HAP-1 (cell line): Measurements from ENCODE around the gene ARPIN.
"Not testable (repeated sequence)": the region's sequence is repeated elsewhere in the genome, so short reads cannot be mapped to it uniquely, and the experiment has no call there.

Source experiments
- DNase-seq, 2 experiments: peaks; one replicate each; pipeline ENCODE4 v3.0.0-alpha.2; 2016 to 2020; ENCODE audit warnings: low spot score in 2 of 2
- H3K27me3 ChIP-seq: fragments of 250-450 bp; sonication (Bioruptor Pico); 2 replicates; pipeline ENCODE4 v1.5.1; 2020; ENCODE audit warnings: low read depth, mild to moderate bottlenecking, moderate library complexity
- H3K36me3 ChIP-seq: fragments of 250-450 bp; sonication (Bioruptor Pico); replicated peaks from 2 replicates; pipeline ENCODE4 v1.5.1; 2020; ENCODE audit warnings: mild to moderate bottlenecking
- H3K4me1 ChIP-seq: fragments of 250-450 bp; sonication (Bioruptor Pico); 2 replicates; pipeline ENCODE4 v1.5.1; 2020; ENCODE audit warnings: mild to moderate bottlenecking
- H3K4me3 ChIP-seq: fragments of 250-450 bp; sonication (Bioruptor Pico); 2 replicates; pipeline ENCODE4 v1.5.1; 2020; ENCODE audit warnings: mild to moderate bottlenecking, moderate library complexity
- H3K9me3 ChIP-seq: fragments of 250-450 bp; sonication (Bioruptor Pico); 2 replicates; pipeline ENCODE4 v1.5.1; 2020; ENCODE audit warnings: mild to moderate bottlenecking, moderate library complexity
- in situ Hi-C: fragments of 300-500 bp; cut with MboI; formaldehyde crosslinking; loops from 3 replicates; pipeline ENCODE4 v1.14.3; 2020; ENCODE audit warnings: low sequenced_read_pairs, inconsistent platforms, mixed read lengths

ARPIN gene

DNA sequence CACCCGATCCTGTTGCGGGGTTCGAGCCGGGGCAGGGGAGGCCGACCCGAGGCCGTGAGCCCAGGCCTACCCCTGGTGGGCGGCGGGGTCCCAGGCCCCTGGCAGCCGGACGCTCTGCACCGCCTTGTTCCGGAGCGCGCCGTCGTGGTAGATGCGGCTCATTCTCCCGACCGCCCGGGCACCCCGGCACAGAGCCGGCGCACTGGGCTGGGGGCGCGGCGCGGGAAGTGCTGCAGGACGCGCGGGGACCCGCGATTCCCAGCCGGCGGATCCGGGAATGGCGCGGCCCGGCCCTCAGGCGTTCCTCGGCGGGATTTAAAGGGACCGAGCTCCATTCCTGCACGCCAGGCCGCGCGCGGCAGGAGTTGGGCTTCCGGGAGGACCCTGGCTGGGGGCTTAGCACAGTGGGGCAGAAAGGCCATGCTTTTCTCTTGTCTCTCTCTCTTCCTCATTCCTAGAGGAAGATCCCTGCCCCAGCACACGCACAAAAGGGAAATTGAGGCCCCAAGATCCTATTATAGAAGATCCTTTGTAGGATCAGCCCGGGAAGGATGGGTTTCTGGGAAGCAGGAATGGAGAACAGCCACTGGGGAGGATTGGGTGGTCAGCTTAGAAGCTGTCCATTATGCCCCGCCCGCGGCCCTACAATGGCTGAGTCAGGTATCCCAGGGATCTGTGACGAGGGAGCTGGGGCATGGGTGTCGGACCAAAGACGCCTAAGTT is at the start of gene ARPIN:
Gene ARPIN (minus strand): TSS at position 279 of the 723 bp plus-strand sequence. CDS start 117 bp downstream, at position 162.
- H3K36me3 ChIP-seq = no peaks in the 10 kb centered on the region
- no peak within 1 kb of the TSS for H3K4me3 ChIP-seq
- no peaks in the 10 kb centered on the region for H3K27me3 ChIP-seq
- DNase-seq = no peak
- no peaks in the 10 kb centered on the region for H3K4me1 ChIP-seq
- in situ Hi-C loops = no loop called here
- no peaks in the 10 kb centered on the region for H3K9me3 ChIP-seq

DNA sequence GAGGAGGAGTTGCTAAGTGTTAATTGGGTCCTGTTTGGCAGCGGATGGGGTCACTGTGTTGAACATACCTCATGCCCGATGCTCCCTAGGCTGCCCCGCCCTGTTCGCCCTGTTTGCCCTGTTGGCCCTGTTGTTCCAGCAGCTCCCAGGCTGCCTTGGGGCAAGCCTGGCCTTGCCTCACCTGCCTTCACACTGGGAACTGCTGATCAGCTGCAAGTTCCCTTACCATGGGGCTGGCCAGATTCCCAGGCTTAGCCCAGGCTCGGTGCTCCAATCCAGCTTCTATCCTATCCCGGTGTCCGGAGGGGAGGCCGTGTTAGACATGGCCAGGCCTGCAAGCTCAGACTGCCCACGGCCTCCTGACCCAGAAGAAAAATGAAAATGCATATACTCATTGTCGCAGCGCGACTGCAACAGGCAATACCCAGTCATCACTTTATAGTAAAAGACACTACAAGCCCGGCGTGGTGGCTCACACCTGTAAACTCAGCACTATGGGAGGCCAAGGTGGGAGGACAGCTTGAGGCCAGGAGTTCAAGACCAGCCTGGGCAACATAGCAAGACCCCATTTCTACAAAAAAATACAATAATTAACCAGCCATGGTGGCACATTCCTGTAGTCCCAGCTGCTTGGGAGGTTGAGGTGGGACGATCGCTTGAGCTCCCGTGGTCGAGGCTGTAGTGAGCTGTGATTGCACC is 45.5 kb upstream of the ARPIN start:
- DNase-seq = no peak
- Histone ChIP-seq H3K4me1 (no peaks in the 10 kb centered on the region), H3K27me3 (no peaks in the 10 kb centered on the region), H3K4me3 (no peak overlapping the region), H3K9me3 (no peaks in the 10 kb centered on the region), H3K36me3 (no peaks in the 10 kb centered on the region)
- in situ Hi-C loops = no loop called here

DNA sequence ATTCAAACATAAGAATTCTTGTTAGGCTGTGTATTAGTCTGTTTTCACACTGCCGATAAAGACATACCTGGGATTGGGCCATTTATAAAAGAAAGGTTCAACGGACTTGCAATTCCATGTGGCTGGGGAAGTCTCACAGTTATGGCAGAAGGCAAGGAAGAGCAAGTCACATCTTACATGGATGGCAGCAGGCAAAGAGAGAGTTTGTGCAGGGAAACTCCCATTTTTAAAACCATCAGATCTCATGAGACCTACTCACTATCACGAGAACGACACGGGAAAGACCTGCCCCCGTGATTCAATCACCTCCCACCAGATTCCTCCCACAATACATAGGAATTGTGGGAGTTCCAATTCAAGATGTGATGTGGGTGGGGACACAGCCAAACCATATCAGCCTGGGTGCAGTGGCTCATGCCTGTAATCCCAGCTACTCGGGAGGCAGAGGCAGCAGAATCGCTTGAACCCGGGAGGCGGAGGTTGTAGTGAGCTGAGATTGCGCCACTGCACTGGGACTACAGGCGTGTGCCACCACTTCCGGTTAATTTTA is 42.8 kb upstream of the ARPIN start:
- H3K9me3 ChIP-seq, H3K27me3 ChIP-seq, H3K4me1 ChIP-seq, H3K4me3 ChIP-seq, in situ Hi-C loops, H3K36me3 ChIP-seq, DNase-seq: not testable (repeated sequence)

DNA sequence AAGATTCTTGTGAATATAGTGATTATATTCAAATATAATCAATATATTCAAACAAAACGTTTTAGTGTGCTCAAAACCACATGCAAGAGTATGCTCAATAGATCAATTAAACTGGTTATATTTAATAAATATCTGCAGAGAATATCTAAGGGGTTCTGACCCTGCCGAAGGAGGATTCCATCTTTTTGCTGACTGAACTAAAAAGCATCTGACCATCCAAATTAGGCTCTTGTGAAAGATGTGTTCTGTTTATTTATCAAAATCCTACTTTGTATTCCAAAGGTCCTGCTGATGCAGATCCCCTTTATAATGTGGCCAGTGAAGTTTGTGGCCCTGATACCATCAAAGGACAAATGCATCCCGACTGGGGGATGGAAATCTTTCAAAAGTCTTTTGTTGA is 41.8 kb upstream of the ARPIN start:
- no peaks in the 10 kb centered on the region for H3K4me1 ChIP-seq
- H3K27me3 ChIP-seq = no peaks in the 10 kb centered on the region
- H3K36me3 ChIP-seq = no peaks in the 10 kb centered on the region
- H3K9me3 ChIP-seq = no peaks in the 10 kb centered on the region
- H3K4me3 ChIP-seq = no peak overlapping the region
- in situ Hi-C loops = no loop called here
- no peak for DNase-seq

DNA sequence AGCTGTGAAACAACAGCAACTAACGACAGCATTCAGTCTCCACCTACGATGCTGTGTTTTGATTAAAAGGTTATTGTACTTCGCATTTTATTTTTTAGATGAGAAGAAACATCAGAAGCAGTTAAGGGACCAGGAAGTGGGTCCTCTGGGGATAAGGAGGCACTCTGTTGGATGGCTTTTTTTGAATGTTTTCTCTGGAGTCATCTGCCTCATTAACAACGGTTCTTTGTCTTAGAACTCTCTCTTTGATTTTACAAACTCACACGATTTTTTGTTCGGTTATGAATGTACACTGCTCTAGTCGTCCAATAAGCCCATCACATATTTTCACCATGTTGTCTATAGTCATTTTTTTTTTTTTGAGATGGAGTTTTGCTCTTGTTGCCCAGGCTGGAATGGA is 36.0 kb upstream of the ARPIN start:
- no peak for DNase-seq
- no peak overlapping the region for H3K4me3 ChIP-seq
- no peaks in the 10 kb centered on the region for H3K27me3 ChIP-seq
- H3K9me3 ChIP-seq = 0 out of 2 replicates have a peak, but pooled peaks cover 3% of the 10 kb centered on the region
- no peaks in the 10 kb centered on the region for H3K36me3 ChIP-seq
- H3K4me1 ChIP-seq = no peaks in the 10 kb centered on the region
- in situ Hi-C loops = no loop called here

DNA sequence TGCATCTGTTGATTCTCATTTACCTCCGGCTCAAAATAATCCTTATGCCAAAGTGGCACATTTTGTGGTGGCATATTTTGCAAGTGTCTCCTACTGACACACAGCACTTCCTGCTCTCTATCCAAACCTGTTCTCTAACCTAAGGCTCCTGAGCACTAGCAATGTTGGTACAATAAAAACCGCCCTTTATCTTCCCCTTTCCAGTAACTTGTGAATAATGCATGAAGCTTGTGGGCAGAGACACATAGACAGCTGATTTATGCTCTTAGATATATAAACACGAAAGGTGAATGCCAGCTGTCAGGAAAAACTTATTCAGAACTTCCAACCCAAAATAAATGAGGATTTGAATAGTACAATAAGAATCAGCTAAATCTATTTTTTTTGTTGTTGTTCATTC is 34.6 kb upstream of the ARPIN start:
- in situ Hi-C loops = no loop called here
- Histone ChIP-seq H3K36me3 (no peaks in the 10 kb centered on the region), H3K4me1 (no peaks in the 10 kb centered on the region), H3K9me3 (0 out of 2 replicates have a peak, but pooled peaks cover 3% of the 10 kb centered on the region), H3K27me3 (no peaks in the 10 kb centered on the region), H3K4me3 (no peak overlapping the region)
- DNase-seq = no peak

DNA sequence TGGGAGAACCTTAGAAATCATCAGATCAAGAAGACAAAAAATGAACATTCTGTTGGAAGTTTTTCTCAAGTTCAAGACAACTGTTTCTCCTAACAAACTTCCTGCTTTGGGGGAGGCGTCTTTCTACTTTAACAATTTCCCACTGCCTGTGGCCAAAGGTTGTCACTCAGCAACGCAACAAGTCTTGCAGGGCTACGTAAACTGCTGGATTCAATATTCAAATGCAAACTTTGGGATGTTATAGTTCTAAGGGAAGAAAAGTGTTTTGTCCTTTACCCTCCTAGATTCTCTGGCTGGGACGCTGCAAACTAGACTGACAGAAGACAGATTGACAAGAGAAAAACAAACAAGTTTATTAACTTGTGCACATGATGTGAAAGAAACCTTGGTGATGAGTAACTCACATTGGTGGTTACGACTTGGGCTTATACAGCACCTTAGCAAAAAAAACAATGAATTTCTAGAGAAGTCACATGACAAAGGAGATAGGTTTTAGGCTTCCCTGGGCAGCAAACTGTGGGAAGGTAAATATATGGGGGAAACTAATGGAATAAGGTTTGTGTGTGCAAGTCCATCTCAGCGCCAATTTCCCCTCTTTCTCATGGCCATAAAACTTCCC is 34.0 kb upstream of the ARPIN start:
- no peak overlapping the region for H3K4me3 ChIP-seq
- H3K4me1 ChIP-seq = no peaks in the 10 kb centered on the region
- in situ Hi-C loops = no loop called here
- DNase-seq = no peak
- H3K27me3 ChIP-seq = no peaks in the 10 kb centered on the region
- H3K9me3 ChIP-seq = 0 out of 2 replicates have a peak, but pooled peaks cover 3% of the 10 kb centered on the region
- no peaks in the 10 kb centered on the region for H3K36me3 ChIP-seq

DNA sequence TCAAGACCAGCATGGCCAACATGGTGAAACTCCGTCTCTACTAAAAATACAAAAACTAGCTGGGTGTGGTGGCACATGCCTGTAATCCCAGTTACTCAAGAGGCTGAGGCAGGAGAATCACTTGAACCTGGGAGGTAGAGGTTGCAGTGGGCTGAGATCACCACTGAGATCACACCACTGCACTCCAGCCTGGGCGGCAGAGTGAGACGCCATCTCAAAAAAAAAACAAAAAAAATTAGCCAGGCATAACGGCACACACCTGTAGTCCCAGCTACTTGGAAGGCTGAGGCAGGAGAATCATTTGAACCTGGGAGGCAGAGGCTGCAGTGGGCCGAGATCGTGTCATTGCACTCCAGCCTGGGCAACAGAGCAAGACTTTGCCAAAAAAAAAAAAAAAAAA is 31.0 kb upstream of the ARPIN start:
- H3K9me3 ChIP-seq, H3K36me3 ChIP-seq, H3K4me1 ChIP-seq, in situ Hi-C loops, DNase-seq, H3K27me3 ChIP-seq, H3K4me3 ChIP-seq: not testable (repeated sequence)

DNA sequence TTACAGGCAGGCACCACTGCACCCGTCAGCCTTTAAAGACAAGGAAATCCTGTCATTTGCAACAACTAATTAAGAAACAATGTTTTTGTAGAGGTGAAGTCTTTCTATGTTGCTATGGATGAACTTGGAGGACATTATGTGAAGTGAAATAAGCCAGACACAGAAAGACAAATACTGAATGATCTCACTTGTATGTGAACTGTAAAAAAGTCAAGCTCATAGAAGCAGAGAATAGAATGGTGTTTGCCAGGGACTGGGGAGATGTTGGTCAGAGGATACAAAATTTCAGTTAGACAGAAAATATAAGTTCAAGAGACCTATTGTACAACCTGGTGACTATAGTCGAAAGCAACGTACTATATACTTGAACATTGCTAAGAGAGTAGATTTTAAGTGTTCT is 27.2 kb upstream of the ARPIN start:
- Histone ChIP-seq H3K9me3 (no peaks in the 10 kb centered on the region), H3K4me3 (no peak overlapping the region), H3K4me1 (no peaks in the 10 kb centered on the region), H3K36me3 (no peaks in the 10 kb centered on the region), H3K27me3 (no peaks in the 10 kb centered on the region)
- in situ Hi-C loops = no loop called here
- DNase-seq = no peak

DNA sequence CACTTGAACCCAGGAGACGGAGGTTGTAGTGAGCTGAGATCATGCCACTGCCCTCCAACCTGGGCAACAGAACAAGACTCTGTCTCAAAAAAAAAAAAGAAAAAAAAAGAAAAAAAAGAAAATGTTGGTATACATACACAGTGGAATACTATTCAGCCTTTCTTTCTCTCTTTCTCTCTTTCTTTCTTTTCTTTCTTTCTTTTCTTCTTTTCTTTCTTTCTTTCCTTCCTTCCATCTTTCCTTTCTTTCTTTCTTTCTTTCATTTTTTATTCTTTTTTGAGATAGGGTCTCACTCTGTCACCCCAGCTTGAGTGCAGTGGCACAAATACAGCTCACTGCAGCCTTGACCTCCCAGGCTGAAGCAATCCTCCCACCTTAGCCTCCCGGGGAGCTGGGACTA is 26.6 kb upstream of the ARPIN start:
- H3K9me3 ChIP-seq, H3K4me1 ChIP-seq, H3K27me3 ChIP-seq, in situ Hi-C loops, H3K36me3 ChIP-seq, DNase-seq, H3K4me3 ChIP-seq: not testable (repeated sequence)

DNA sequence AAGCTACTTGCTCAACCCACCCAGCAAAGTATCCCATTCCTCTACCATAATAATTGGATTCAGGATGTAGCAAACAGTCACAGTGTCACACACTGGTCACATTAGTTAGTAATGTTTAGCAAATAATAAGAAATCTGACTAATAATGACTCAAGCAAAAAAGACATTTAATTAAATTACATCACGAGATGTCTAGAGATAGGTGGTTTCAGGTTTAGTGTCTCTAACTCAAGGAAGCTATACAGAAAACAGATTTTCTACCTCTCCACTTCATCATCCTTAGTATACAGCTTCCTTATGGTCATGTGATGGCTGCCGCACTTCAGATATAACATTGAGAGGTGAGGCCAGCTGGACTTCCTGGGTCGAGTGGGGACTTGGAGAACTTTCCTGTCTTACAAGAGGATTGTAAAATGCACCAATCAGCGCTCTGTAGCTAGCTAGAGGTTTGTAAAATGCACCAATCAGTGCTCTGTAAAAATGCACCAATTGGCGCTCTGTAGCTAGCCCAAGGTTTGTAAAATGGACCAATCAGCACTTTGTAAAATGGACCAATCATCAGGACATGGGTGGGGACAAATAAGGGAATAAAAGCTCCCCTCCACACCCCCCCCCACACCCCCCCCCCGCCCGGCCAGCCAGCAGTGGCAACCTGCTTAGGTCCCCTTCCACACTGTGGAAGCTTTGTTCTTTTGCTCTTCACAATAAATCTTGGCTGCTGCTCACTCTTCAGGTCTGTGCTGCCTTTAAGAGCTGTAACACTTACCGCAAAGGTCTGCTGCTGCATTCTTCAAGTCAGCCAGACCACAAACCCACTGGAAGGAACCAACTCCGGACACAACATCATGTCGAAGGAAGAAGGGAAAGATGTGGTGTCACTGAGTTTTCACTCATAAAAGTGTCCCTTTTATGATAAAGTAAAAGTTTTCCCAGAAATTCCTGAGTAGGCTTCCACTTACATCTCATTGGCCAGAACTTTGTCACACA is 24.9 kb upstream of the ARPIN start:
- in situ Hi-C loops = no loop called here

DNA sequence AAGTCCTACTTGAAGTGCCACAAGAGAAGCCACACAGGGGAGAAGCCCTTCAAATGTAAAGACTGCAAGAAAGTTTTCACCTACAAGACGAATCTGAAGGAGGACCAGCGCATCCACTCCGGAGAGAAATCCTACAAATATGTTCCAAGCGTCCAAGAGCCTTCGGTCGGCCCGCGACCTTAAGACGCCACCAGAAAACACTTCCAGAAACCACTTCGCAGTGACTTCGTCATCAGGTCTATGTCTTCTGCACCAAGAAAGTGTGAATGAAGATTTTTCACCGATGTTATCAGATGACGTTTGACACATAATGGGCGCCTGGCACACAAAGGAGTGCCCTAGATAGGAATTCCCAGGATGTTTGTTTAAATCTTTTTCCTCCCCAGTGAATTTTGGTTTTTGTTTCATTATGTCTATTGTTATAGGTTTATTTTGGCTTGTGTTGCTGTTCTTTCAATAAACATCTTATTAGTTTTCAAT is 24.1 kb upstream of the ARPIN start:
- DNase-seq = no peak

More for the DNA sequence above, 24.9 kb upstream of the ARPIN start:
- Histone ChIP-seq H3K4me1 (no peaks in the 10 kb centered on the region), H3K36me3 (no peaks in the 10 kb centered on the region), H3K9me3 (no peaks in the 10 kb centered on the region), H3K27me3 (no peaks in the 10 kb centered on the region), H3K4me3 (no peak overlapping the region)
- no peak for DNase-seq

More for the DNA sequence above, 24.1 kb upstream of the ARPIN start:
- H3K36me3 ChIP-seq = no peaks in the 10 kb centered on the region
- H3K9me3 ChIP-seq = no peaks in the 10 kb centered on the region
- no peaks in the 10 kb centered on the region for H3K4me1 ChIP-seq
- in situ Hi-C loops = no loop called here
- H3K27me3 ChIP-seq = no peaks in the 10 kb centered on the region
- no peak overlapping the region for H3K4me3 ChIP-seq
